AG04450 (cell line): ENCODE results near the gene KCNH4. TPM values are rescaled to one million over a fixed set of nuclear protein-coding genes. Genes with fewer than 3 reads are reported as not detected.
"Not testable (repeated sequence)": the region's sequence is repeated elsewhere in the genome, so short reads cannot be mapped to it uniquely, and the experiment has no call there.

Experiments used
- CTCF ChIA-PET: fragments of 300-600, 350-600 bp; formaldehyde crosslinking; extraction: SDS; loops from one replicate; lab custom pipeline; 2022; ENCODE audit warnings: antibody characterized with exemption, inconsistent platforms; lab: Charles Lee
- POLR2A ChIA-PET: fragments of 350-600 bp; formaldehyde crosslinking; extraction: SDS; loops from one replicate; lab custom pipeline; 2021; ENCODE audit warnings: antibody characterized with exemption, inconsistent platforms; lab: Yijun Ruan, JAX
- DNase-seq: peaks from one replicate; pipeline ENCODE4 v3.0.0-alpha.2; 2011; ENCODE audit warnings: low read depth, low spot score
- H3K27ac ChIP-seq: one replicate; pipeline ENCODE4 v1.5.1; 2012; ENCODE audit warnings: low read depth, low read length, control low read depth
- H3K27me3 ChIP-seq: one replicate; pipeline ENCODE4 v1.6.0; 2012; ENCODE audit warnings: low read length; ENCODE audit not compliant: control insufficient read depth, insufficient read depth
- H3K4me3 ChIP-seq: 2 replicates; pipeline ENCODE4 v1.5.1; 2011; ENCODE audit warnings: mild to moderate bottlenecking, low read depth, low read length, control low read depth
- H3K9me3 ChIP-seq: 2 replicates; pipeline ENCODE4 v1.5.1; 2012; ENCODE audit warnings: low read length; ENCODE audit not compliant: control insufficient read depth, insufficient read depth
- CTCF ChIP-seq: IDR thresholded peaks from 2 replicates; pipeline ENCODE4 v1.5.1; 2011; ENCODE audit warnings: low read depth, low read length, control low read depth, inconsistent platforms
- polyA plus RNA-seq: library from polyadenylated mRNA; depleted of rRNA; stranded (reverse); fragments of >200 nt; gene quantifications from 2 replicates; pipeline ENCODE4 v1.2.3, GENCODE V29; 2011

KCNH4 gene
- polyA plus RNA-seq, 1 experiment = 0.01 TPM

- Histone ChIP-seq H3K27me3 (peaks cover 2% of the 10 kb centered on the region), H3K9me3 (no peaks in the 10 kb centered on the region; the same call in 1 of the 2 replicates), H3K4me3 (no peak overlapping the region), H3K27ac (no peak overlapping the region)
- no peak for DNase-seq
- CTCF ChIA-PET = no interaction called here
- POLR2A ChIA-PET = no interaction called here
- TF ChIP-seq CTCF = no peak
Measured at GRCh38 chr17:42190491-42191274, 9.7 kb upstream of the KCNH4 start.

GRCh38 chr17:42189651-42189965 is 8.7 kb upstream of the KCNH4 start:
- Histone ChIP-seq H3K27me3 (peaks cover 2% of the 10 kb centered on the region), H3K9me3 (no peaks in the 10 kb centered on the region; the same call in 1 of the 2 replicates), H3K27ac (no peak overlapping the region), H3K4me3 (no peak overlapping the region)
- ChIA-PET POLR2A (no interaction called here), CTCF (no interaction called here)
- no peak for DNase-seq
- no peak for TF ChIP-seq CTCF

GRCh38 chr17:42188749-42189650 is 8.1 kb upstream of the KCNH4 start:
- Histone ChIP-seq H3K4me3 (no peak overlapping the region), H3K9me3 (no peaks in the 10 kb centered on the region; the same call in 1 of the 2 replicates), H3K27me3 (peaks cover 2% of the 10 kb centered on the region), H3K27ac (no peak overlapping the region)
- ChIA-PET POLR2A (interaction anchor here (0.7 kb wide), 1 partner anchor 47 kb away, joined by 3 read pairs; no protein-coding TSS in a partner anchor), CTCF (no interaction called here)
- DNase-seq = no peak
- no peak for TF ChIP-seq CTCF

- no peak for DNase-seq
- no peak overlapping the region for H3K4me3 ChIP-seq
- H3K27ac ChIP-seq = no peak overlapping the region
- peaks cover 2% of the 10 kb centered on the region for H3K27me3 ChIP-seq
- ChIA-PET POLR2A (interaction anchor here (0.6 kb wide), 1 partner anchor 27 kb away, joined by 6 read pairs; no protein-coding TSS in a partner anchor), CTCF (interaction anchor here (0.9 kb wide), 1 partner anchor 224 kb away, joined by 6 read pairs; no protein-coding TSS in a partner anchor)
- no peak for TF ChIP-seq CTCF
- H3K9me3 ChIP-seq = no peaks in the 10 kb centered on the region; the same call in 1 of the 2 replicates
Measured at GRCh38 chr17:42187833-42188232, 6.9 kb upstream of the KCNH4 start.

GRCh38 chr17:42186191-42186590 is 5.2 kb upstream of the KCNH4 start:
- DNase-seq, POLR2A ChIA-PET, H3K27ac ChIP-seq, H3K4me3 ChIP-seq, H3K9me3 ChIP-seq: not testable (repeated sequence)
- H3K27me3 ChIP-seq = peaks cover 10% of the 10 kb centered on the region
- CTCF ChIA-PET = interaction anchor here (0.5 to 0.6 kb wide), 2 partner anchors 12 to 278 kb away, joined by 3 to 6 read pairs; no protein-coding TSS in a partner anchor
